Left forelimb (tissue), 1 donor: ENCODE measurements around the gene MEIS2.

ENCODE experiments used
- DNase-seq: peaks from one replicate; pipeline ENCODE4 v3.0.0-alpha.2; 2018; ENCODE audit warnings: low spot score

The MEIS2 gene

GRCh38 chr15:36933255-36933990 is 166.9 kb downstream of the MEIS2 start:
- no peak for DNase-seq

GRCh38 chr15:36932070-36932469 is 168.3 kb downstream of the MEIS2 start:
- DNase-seq: no peak

- DNase-seq: no peak
Observed at GRCh38 chr15:36931434-36931833, 168.9 kb downstream of the MEIS2 start.

- no peak for DNase-seq
Observed at GRCh38 chr15:36926427-36926825, 173.9 kb downstream of the MEIS2 start.

- DNase-seq: no peak
Observed at GRCh38 chr15:36925653-36926426, 174.5 kb downstream of the MEIS2 start.

- no peak for DNase-seq
Observed at GRCh38 chr15:36925049-36925448, 175.3 kb downstream of the MEIS2 start.

GRCh38 chr15:36924034-36924433 is 176.3 kb downstream of the MEIS2 start:
- no peak for DNase-seq

- DNase-seq: no peak
Observed at GRCh38 chr15:36921484-36922091, 178.8 kb downstream of the MEIS2 start.

GRCh38 chr15:36917411-36918267 is 182.7 kb downstream of the MEIS2 start:
- no peak for DNase-seq

- no peak for DNase-seq
Observed at GRCh38 chr15:36914960-36915808, 185.2 kb downstream of the MEIS2 start.

GRCh38 chr15:36914466-36914865 is 185.9 kb downstream of the MEIS2 start:
- no peak for DNase-seq

GRCh38 chr15:36912311-36912712 is 188.0 kb downstream of the MEIS2 start:
- DNase-seq: no peak

- no peak for DNase-seq
Observed at GRCh38 chr15:36911322-36911944, 188.9 kb downstream of the MEIS2 start.

GRCh38 chr15:36908991-36909390 is 191.4 kb downstream of the MEIS2 start:
- no peak for DNase-seq

- DNase-seq: no peak
Observed at GRCh38 chr15:36907295-36907694, 193.1 kb downstream of the MEIS2 start.

GRCh38 chr15:36905908-36906307 is 194.4 kb downstream of the MEIS2 start:
- DNase-seq: no peak

- no peak for DNase-seq
Observed at GRCh38 chr15:36904715-36905114, 195.6 kb downstream of the MEIS2 start.

- DNase-seq: no peak
Observed at GRCh38 chr15:36903922-36904556, 196.3 kb downstream of the MEIS2 start.

GRCh38 chr15:36903195-36903594 is 197.2 kb downstream of the MEIS2 start:
- DNase-seq: no peak

GRCh38 chr15:36901012-36901411 is 199.3 kb downstream of the MEIS2 start:
- no peak for DNase-seq
